ENCODE results near the gene PPIH. TPM values are rescaled to one million over a fixed set of nuclear protein-coding genes. Genes with fewer than 3 reads are reported as not detected.
A peak's percentile ranks its signal among the peaks of the same experiment; 100 is the strongest.
"Not testable (repeated sequence)": the region's sequence is repeated elsewhere in the genome, so short reads cannot be mapped to it uniquely, and the experiment has no call there.

PPIH gene
- total RNA-seq, 1 experiment from 2014 or later, result 79.0 TPM

DNA sequence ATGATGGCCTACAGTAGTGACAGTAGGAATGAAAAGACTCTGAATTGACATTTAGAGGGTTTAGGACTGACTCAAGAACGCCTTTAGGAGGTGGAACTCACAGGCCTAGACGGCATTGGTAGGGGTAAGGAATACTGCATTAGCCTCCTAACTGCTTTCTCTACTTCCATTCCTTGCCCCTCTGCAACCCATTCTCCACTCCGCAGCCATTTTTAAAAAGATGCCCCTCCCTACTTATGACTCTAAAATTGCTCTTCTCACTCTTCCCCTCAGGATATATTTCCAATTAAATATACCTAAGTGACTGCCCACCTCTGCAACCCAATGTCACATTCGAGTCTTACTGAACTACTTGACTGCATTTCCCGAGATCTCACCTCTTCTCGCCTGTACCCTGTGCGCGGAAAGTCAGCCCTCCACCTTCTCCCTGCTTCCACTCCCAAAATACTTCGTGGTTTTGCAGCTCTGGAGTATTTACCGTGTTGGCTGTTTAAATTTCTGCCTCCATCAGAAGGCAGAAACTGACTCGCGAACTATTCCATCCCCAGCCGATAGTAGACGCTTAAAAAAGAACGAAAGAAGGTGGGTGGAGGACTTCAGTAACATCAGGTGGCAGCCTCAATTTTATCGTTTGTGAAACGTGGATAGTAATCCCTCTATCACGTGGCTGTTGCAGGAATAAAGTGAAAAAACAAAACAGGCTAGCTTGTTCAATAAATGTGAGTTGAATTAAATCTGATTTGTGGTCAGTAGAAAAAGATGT, 22.9 kb downstream of the PPIH start:
- CTCF ChIA-PET, result interaction anchor here (0.5 kb wide), 1 partner anchor 85 kb away, joined by 8 read pairs; no protein-coding TSS in a partner anchor
- intact Hi-C loops (cut with micrococcal nuclease; ENCODE audit: unreplicated experiment), result no loop called here

DNA sequence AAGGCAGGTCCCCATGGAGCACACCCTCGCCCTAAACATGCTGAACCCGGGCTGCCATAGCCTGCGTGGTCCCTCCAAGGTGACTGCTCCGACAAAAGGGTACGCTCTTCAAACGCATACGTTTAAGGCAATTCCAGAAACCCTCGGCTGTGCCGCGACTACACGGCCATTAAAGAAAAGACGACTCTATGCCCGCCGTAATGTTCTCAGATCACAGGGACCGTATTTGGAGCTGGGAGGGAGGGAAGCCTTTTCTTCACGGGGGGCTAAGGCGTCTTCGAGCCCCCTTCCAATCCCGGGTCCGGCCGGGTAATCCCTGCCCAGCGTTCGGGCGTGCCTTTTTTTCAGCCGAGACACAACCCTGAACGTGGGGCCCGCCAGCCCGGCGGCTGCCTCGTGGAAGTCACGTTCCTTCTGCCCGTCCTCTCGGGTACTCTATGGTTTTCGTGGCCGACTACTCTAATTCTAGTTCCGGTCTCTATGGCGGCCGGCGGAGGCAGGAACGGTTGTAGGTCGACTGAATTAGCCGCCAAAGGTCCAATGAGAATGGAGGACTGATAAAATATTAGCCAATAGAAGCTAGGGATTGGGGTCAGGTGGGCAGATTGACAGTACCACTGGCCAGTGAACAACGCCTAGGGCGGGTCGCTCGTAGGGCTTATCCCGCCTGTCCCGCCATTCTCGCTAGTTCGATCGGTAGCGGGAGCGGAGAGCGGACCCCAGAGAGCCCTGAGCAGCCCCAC, 23.7 kb downstream of the PPIH start, which contains the start of gene YBX1:
YBX1 (plus strand) TSS at position 678 of the 743 bp plus-strand sequence. CDS start 148 bp downstream, outside the sequence.
- peak within 1 kb of the TSS; percentile 79 for H3K4me3 ChIP-seq (ENCODE audit: low read depth, low read length, poor library complexity, severe bottlenecking)
- peak within 1 kb of the TSS; percentile 93 for H3K27ac ChIP-seq (ENCODE audit: low read depth, low read length, poor library complexity, severe bottlenecking)
- peak; percentile 99 for DNase-seq (ENCODE audit: low spot score)
- intact Hi-C loops (cut with micrococcal nuclease; ENCODE audit: unreplicated experiment), result no loop called here
- peaks cover 23% of the 10 kb centered on the region for H3K4me1 ChIP-seq (ENCODE audit: insufficient read depth, low read length, poor library complexity, severe bottlenecking)
- ChIA-PET POLR2A (ENCODE audit: low non-redundant PET) (interaction anchor here (0.6 to 1.1 kb wide), 4 partner anchors 9 to 1180 kb away, joined by 3 to 4 read pairs (median 3); partner anchors contain the start of gene PPIH), CTCF (no interaction called here)
- no peaks in the 10 kb centered on the region for H3K27me3 ChIP-seq (replicated peaks; ENCODE audit: insufficient read depth, low read depth, low read length, poor library complexity)
- no TSS peak for BruUV-seq (replicated peaks)
- peaks cover 38% of the 10 kb centered on the region for H3K36me3 ChIP-seq (ENCODE audit: insufficient read depth, low read length, poor library complexity, severe bottlenecking)
- H3K9me3 ChIP-seq (ENCODE audit: low read depth, low read length, poor library complexity, severe bottlenecking), result no peaks in the 10 kb centered on the region
- TF ChIP-seq, protein P1, sequence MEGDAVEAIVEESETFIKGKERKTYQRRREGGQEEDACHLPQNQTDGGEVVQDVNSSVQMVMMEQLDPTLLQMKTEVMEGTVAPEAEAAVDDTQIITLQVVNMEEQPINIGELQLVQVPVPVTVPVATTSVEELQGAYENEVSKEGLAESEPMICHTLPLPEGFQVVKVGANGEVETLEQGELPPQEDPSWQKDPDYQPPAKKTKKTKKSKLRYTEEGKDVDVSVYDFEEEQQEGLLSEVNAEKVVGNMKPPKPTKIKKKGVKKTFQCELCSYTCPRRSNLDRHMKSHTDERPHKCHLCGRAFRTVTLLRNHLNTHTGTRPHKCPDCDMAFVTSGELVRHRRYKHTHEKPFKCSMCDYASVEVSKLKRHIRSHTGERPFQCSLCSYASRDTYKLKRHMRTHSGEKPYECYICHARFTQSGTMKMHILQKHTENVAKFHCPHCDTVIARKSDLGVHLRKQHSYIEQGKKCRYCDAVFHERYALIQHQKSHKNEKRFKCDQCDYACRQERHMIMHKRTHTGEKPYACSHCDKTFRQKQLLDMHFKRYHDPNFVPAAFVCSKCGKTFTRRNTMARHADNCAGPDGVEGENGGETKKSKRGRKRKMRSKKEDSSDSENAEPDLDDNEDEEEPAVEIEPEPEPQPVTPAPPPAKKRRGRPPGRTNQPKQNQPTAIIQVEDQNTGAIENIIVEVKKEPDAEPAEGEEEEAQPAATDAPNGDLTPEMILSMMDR (conservative IDR thresholded peaks at IDR 0.05; ENCODE audit: low read depth, low read length), result no peak
- TF ChIP-seq EZH2 (IDR thresholded peaks at IDR 0.05; ENCODE audit: borderline replicate concordance, low read depth, low read length, poor library complexity, severe bottlenecking), result no peak

More for the DNA sequence above, 22.9 kb downstream of the PPIH start:
- BruUV-seq (replicated peaks), result TSS peak; percentile 91
- H3K27me3 ChIP-seq (replicated peaks; ENCODE audit: insufficient read depth, low read depth, low read length, poor library complexity), result no peaks in the 10 kb centered on the region
- POLR2A ChIA-PET (ENCODE audit: low non-redundant PET), result interaction anchor here (0.6 kb wide), 1 partner anchor 10 kb away, joined by 4 read pairs; no protein-coding TSS in a partner anchor
- no peaks in the 10 kb centered on the region for H3K9me3 ChIP-seq (ENCODE audit: low read depth, low read length, poor library complexity, severe bottlenecking)
- H3K36me3 ChIP-seq (ENCODE audit: insufficient read depth, low read length, poor library complexity, severe bottlenecking), result peaks cover 34% of the 10 kb centered on the region
- DNase-seq (ENCODE audit: low spot score), result peak; percentile 38
- no peak for TF ChIP-seq EZH2 (IDR thresholded peaks at IDR 0.05; ENCODE audit: borderline replicate concordance, low read depth, low read length, poor library complexity, severe bottlenecking)
- TF ChIP-seq, protein P1 (conservative IDR thresholded peaks at IDR 0.05; ENCODE audit: low read depth, low read length), result no peak
- H3K4me1 ChIP-seq (ENCODE audit: insufficient read depth, low read length, poor library complexity, severe bottlenecking), result peaks cover 18% of the 10 kb centered on the region
- H3K4me3 ChIP-seq (ENCODE audit: low read depth, low read length, poor library complexity, severe bottlenecking), result peak overlapping the region; percentile 79
- peak overlapping the region; percentile 93 for H3K27ac ChIP-seq (ENCODE audit: low read depth, low read length, poor library complexity, severe bottlenecking)

DNA sequence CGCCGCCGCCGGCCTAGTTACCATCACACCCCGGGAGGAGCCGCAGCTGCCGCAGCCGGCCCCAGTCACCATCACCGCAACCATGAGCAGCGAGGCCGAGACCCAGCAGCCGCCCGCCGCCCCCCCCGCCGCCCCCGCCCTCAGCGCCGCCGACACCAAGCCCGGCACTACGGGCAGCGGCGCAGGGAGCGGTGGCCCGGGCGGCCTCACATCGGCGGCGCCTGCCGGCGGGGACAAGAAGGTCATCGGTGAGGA, 24.2 kb downstream of the PPIH start:
- BruUV-seq (replicated peaks); H3K9me3 ChIP-seq (ENCODE audit: low read depth, low read length, poor library complexity, severe bottlenecking); H3K27me3 ChIP-seq (replicated peaks; ENCODE audit: insufficient read depth, low read depth, low read length, poor library complexity); DNase-seq (ENCODE audit: low spot score); CTCF ChIA-PET; intact Hi-C loops (cut with micrococcal nuclease; ENCODE audit: unreplicated experiment): not testable (repeated sequence)
- Histone ChIP-seq H3K27ac (ENCODE audit: low read depth, low read length, poor library complexity, severe bottlenecking) (peak overlapping the region; percentile 93), H3K36me3 (ENCODE audit: insufficient read depth, low read length, poor library complexity, severe bottlenecking) (peaks cover 41% of the 10 kb centered on the region), H3K4me1 (ENCODE audit: insufficient read depth, low read length, poor library complexity, severe bottlenecking) (peaks cover 23% of the 10 kb centered on the region), H3K4me3 (ENCODE audit: low read depth, low read length, poor library complexity, severe bottlenecking) (peak overlapping the region; percentile 79)
- POLR2A ChIA-PET (ENCODE audit: low non-redundant PET), result interaction anchor here (0.6 to 1.1 kb wide), 3 partner anchors 24 to 1181 kb away, joined by 3 read pairs; partner anchors contain the start of gene PPIH
